ENCODE measurements around the gene FBLN1.

The FBLN1 gene

GRCh38 chr22:45524157-45524556 lies 21.5 kb downstream of the FBLN1 start:
- in situ Hi-C loops (cut with MboI; ENCODE audit: low sequenced_read_pairs, unreplicated experiment) = no loop called here
- DNase-seq (ENCODE audit: low spot score) = no peak
- TF ChIP-seq CTCF (IDR thresholded peaks at IDR 0.05; ENCODE audit: borderline replicate concordance, control extremely low read depth, extremely low read depth, insufficient read depth, missing control alignments) = no peak

GRCh38 chr22:45524966-45525365 lies 22.3 kb downstream of the FBLN1 start:
- in situ Hi-C loops (cut with MboI; ENCODE audit: low sequenced_read_pairs, unreplicated experiment) = no loop called here
- TF ChIP-seq CTCF (IDR thresholded peaks at IDR 0.05; ENCODE audit: borderline replicate concordance, control extremely low read depth, extremely low read depth, insufficient read depth, missing control alignments) = no peak
- no peak for DNase-seq (ENCODE audit: low spot score)

GRCh38 chr22:45525480-45525879 lies 22.8 kb downstream of the FBLN1 start:
- in situ Hi-C loops (cut with MboI; ENCODE audit: low sequenced_read_pairs, unreplicated experiment) = no loop called here
- no peak for DNase-seq (ENCODE audit: low spot score)
- no peak for TF ChIP-seq CTCF (IDR thresholded peaks at IDR 0.05; ENCODE audit: borderline replicate concordance, control extremely low read depth, extremely low read depth, insufficient read depth, missing control alignments)

- no peak for DNase-seq (ENCODE audit: low spot score)
- TF ChIP-seq CTCF (IDR thresholded peaks at IDR 0.05; ENCODE audit: borderline replicate concordance, control extremely low read depth, extremely low read depth, insufficient read depth, missing control alignments) = no peak
- in situ Hi-C loops (cut with MboI; ENCODE audit: low sequenced_read_pairs, unreplicated experiment) = no loop called here
Measured at GRCh38 chr22:45526281-45526680, 23.6 kb downstream of the FBLN1 start.

- in situ Hi-C loops (cut with MboI; ENCODE audit: low sequenced_read_pairs, unreplicated experiment) = no loop called here
- no peak for TF ChIP-seq CTCF (IDR thresholded peaks at IDR 0.05; ENCODE audit: borderline replicate concordance, control extremely low read depth, extremely low read depth, insufficient read depth, missing control alignments)
- DNase-seq (ENCODE audit: low spot score) = no peak
Measured at GRCh38 chr22:45526768-45527360, 24.2 kb downstream of the FBLN1 start.

GRCh38 chr22:45527456-45527855 lies 24.8 kb downstream of the FBLN1 start:
- TF ChIP-seq CTCF (IDR thresholded peaks at IDR 0.05; ENCODE audit: borderline replicate concordance, control extremely low read depth, extremely low read depth, insufficient read depth, missing control alignments) = no peak
- in situ Hi-C loops (cut with MboI; ENCODE audit: low sequenced_read_pairs, unreplicated experiment) = no loop called here
- no peak for DNase-seq (ENCODE audit: low spot score)
